Uterus (tissue), 2 donors: ENCODE results near the gene CHPF.

ENCODE experiments used
- CTCF ChIP-seq, 4 experiments: fragments of 200-600 bp in 2 of 4; fragments of 450-650 bp in 2 of 4; sonication (generic) in 2 of 4; IDR thresholded peaks; one replicate each; pipeline ENCODE4 v1.5.1; 2016 to 2019; ENCODE audit warnings: antibody characterized with exemption in 4 of 4, mild to moderate bottlenecking in 2 of 4, moderate library complexity in 1 of 4
- POLR2A ChIP-seq, 2 donors: fragments of 450-650 bp; IDR thresholded peaks; one replicate each; pipeline ENCODE4 v1.6.1; 2016; ENCODE audit warnings: antibody characterized with exemption in 2 of 2, mild to moderate bottlenecking in 1 of 2, moderate library complexity in 1 of 2

GRCh38 chr2:219555956-219556355 lies 12.3 kb upstream of the CHPF start:
- TF ChIP-seq CTCF (IDR thresholded peaks at IDR 0.05) (no peak), POLR2A (IDR thresholded peaks at IDR 0.05) (no peak)
